Activated CD4-positive, CD25-positive, alpha-beta regulatory T cell treated with anti-CD3 and anti-CD28 coated beads, Interleukin-2, amount 50 U/mL, for 16 hours (primary cell): Measurements from ENCODE around the gene OSBPL8.

Source experiments
- DNase-seq: peaks from one replicate; pipeline ENCODE4 v3.0.0-alpha.2; 2020; ENCODE audit warnings: low read depth, low spot score

OSBPL8 gene

GRCh38 chr12:76555231-76555767 is 4.3 kb downstream of the OSBPL8 start:
- no peak for DNase-seq

- no peak for DNase-seq
These were observed 5.0 kb downstream of the OSBPL8 start for GRCh38 chr12:76554405-76555230.

- no peak for DNase-seq
These were observed 7.1 kb downstream of the OSBPL8 start for GRCh38 chr12:76552343-76552938.

GRCh38 chr12:76551482-76551888 is 8.1 kb downstream of the OSBPL8 start:
- DNase-seq = no peak

- DNase-seq = no peak
These were observed 10.4 kb downstream of the OSBPL8 start for GRCh38 chr12:76549131-76549530.

GRCh38 chr12:76548222-76548837 is 11.2 kb downstream of the OSBPL8 start:
- no peak for DNase-seq

- DNase-seq = no peak
These were observed 12.0 kb downstream of the OSBPL8 start for GRCh38 chr12:76547526-76547925.

GRCh38 chr12:76546889-76547288 is 12.7 kb downstream of the OSBPL8 start:
- DNase-seq = no peak

- no peak for DNase-seq
These were observed 14.1 kb downstream of the OSBPL8 start for GRCh38 chr12:76545486-76545885.

- DNase-seq = no peak
These were observed 14.8 kb downstream of the OSBPL8 start for GRCh38 chr12:76544601-76545261.

- DNase-seq = no peak
These were observed 15.7 kb downstream of the OSBPL8 start for GRCh38 chr12:76543813-76544347.

- DNase-seq = no peak
These were observed 16.7 kb downstream of the OSBPL8 start for GRCh38 chr12:76542908-76543307.

- no peak for DNase-seq
These were observed 19.8 kb downstream of the OSBPL8 start for GRCh38 chr12:76539727-76540126.

- DNase-seq = no peak
These were observed 21.6 kb downstream of the OSBPL8 start for GRCh38 chr12:76537923-76538322.

- DNase-seq = no peak
These were observed 23.0 kb downstream of the OSBPL8 start for GRCh38 chr12:76536546-76536945.

- DNase-seq = no peak
These were observed 24.4 kb downstream of the OSBPL8 start for GRCh38 chr12:76535170-76535569.

- DNase-seq = no peak
These were observed 26.2 kb downstream of the OSBPL8 start for GRCh38 chr12:76533331-76533730.

- DNase-seq = no peak
These were observed 27.1 kb downstream of the OSBPL8 start for GRCh38 chr12:76532520-76532919.

GRCh38 chr12:76531056-76531455 is 28.5 kb downstream of the OSBPL8 start:
- DNase-seq = no peak

GRCh38 chr12:76530516-76530915 is 29.1 kb downstream of the OSBPL8 start:
- DNase-seq = no peak

GRCh38 chr12:76529226-76529918 is 30.2 kb downstream of the OSBPL8 start:
- no peak for DNase-seq
